GM12878 (cell line): ENCODE data around the gene RBPJ. TPM values are rescaled to one million over a fixed set of nuclear protein-coding genes. Genes with fewer than 3 reads are reported as not detected.

Experiments used
- ATAC-seq: fragments of 200-7000 bp; cut with Tn5 transposase; 3 replicates; pipeline ENCODE4 v1.9.1; 2020; ENCODE audit warnings: mild to moderate bottlenecking, moderate library complexity
- BruUV-seq: library from RNA; stranded (reverse); fragments of 400-500 nt; replicated peaks from 2 replicates; lab custom pipeline; 2021; lab: Mats Ljungman, UMichigan
- CTCF ChIA-PET: fragments of 300-600 bp; sonication (Branson Sonifier 250); formaldehyde crosslinking; extraction: SDS; loops from one replicate; lab custom pipeline; 2021; ENCODE audit warnings: inconsistent platforms; lab: Yijun Ruan, JAX
- POLR2A ChIA-PET: fragments of 350-600 bp; formaldehyde crosslinking; extraction: SDS; loops from one replicate; lab custom pipeline; 2021; ENCODE audit warnings: inconsistent platforms; lab: Charles Lee
- RAD21 ChIA-PET: fragments of 300-600 bp; sonication (Branson Sonifier 250); formaldehyde crosslinking; loops from one replicate; lab custom pipeline; 2023; ENCODE audit warnings: antibody characterized with exemption; ENCODE audit not compliant: unreplicated experiment; lab: Charles Lee
- SMC1A ChIA-PET: fragments of 300-600 bp; sonication (Branson Sonifier 250); formaldehyde crosslinking; loops from one replicate; lab custom pipeline; 2023; ENCODE audit not compliant: unreplicated experiment, uncharacterized antibody; lab: Charles Lee
- DNase-seq: peaks from one replicate; pipeline ENCODE4 v3.0.0-alpha.2; 2011; ENCODE audit warnings: low read depth, low spot score
- FAIRE-seq: peaks from 3 replicates; lab custom pipeline; 2011; peaks lifted over from hg19 to GRCh38; lab: Jason Lieb, UNC
- H2AFZ ChIP-seq: 2 replicates; pipeline ENCODE4 v1.6.0; 2011; ENCODE audit warnings: low read depth, low read length, control low read depth; ENCODE audit not compliant: control insufficient read depth
- H3K27ac ChIP-seq: 2 replicates; pipeline ENCODE4 v1.5.1; 2011; ENCODE audit warnings: control low read depth; ENCODE audit not compliant: control insufficient read depth, insufficient read depth
- H3K27me3 ChIP-seq, 2 experiments: replicated peaks in 1 of 2; 2 replicates each; pipeline versions ENCODE4 v1.6.0 to v1.6.1; 2011; ENCODE audit warnings: low read length in 1 of 2; ENCODE audit not compliant: control insufficient read depth in 2 of 2, insufficient read depth in 2 of 2
- H3K36me3 ChIP-seq, 2 experiments: 2 replicates each; pipeline ENCODE4 v1.5.1; 2011; ENCODE audit warnings: low read length in 1 of 2; ENCODE audit not compliant: control insufficient read depth in 2 of 2, insufficient read depth in 2 of 2
- H3K4me1 ChIP-seq: 2 replicates; pipeline ENCODE4 v1.6.1; 2011; ENCODE audit warnings: mild to moderate bottlenecking, low read length, moderate library complexity, mixed read lengths; ENCODE audit not compliant: control insufficient read depth, insufficient read depth
- H3K4me2 ChIP-seq: 2 replicates; pipeline ENCODE4 v1.6.0; 2011; ENCODE audit warnings: control low read depth; ENCODE audit not compliant: control insufficient read depth, insufficient read depth
- H3K4me3 ChIP-seq: fragments of 200-600 bp; sonication (generic); 2 replicates; pipeline ENCODE4 v1.5.1; 2016
- H3K79me2 ChIP-seq: 2 replicates; pipeline ENCODE4 v1.6.0; 2011; ENCODE audit warnings: low read length; ENCODE audit not compliant: control insufficient read depth, insufficient read depth
- H3K9ac ChIP-seq: 2 replicates; pipeline ENCODE4 v1.8.0; 2011; ENCODE audit warnings: low read length, control low read depth, mixed read lengths; ENCODE audit not compliant: control insufficient read depth, insufficient read depth
- H3K9me3 ChIP-seq: replicated peaks from 3 replicates; pipeline ENCODE4 v1.5.1; 2011; ENCODE audit warnings: mild to moderate bottlenecking, low read length; ENCODE audit not compliant: control insufficient read depth, insufficient read depth
- H4K20me1 ChIP-seq: 2 replicates; pipeline ENCODE4 v1.6.0; 2011; ENCODE audit not compliant: control insufficient read depth, insufficient read depth
- BHLHE40 ChIP-seq, 2 experiments: fragments of 450-650 bp in 1 of 2; IDR thresholded peaks; 2 replicates each; pipeline ENCODE4 v1.6.1; 2011 to 2017; ENCODE audit warnings: low read depth in 2 of 2, borderline replicate concordance in 1 of 2, improper control_type of control experiment in 1 of 2, low read length in 1 of 2, mild to moderate bottlenecking in 1 of 2
- CBX3 ChIP-seq: fragments of 200-600 bp; sonication (generic); IDR thresholded peaks from 2 replicates; pipeline ENCODE4 v1.6.1; 2016; ENCODE audit warnings: low read depth, borderline replicate concordance
- CEBPB ChIP-seq, 2 experiments: fragments of 150-350 bp in 1 of 2; IDR thresholded peaks; 2 replicates each; pipeline ENCODE4 v1.6.1; 2012 to 2014; ENCODE audit warnings: low read depth in 2 of 2, low read length in 2 of 2, borderline replicate concordance in 1 of 2, inconsistent platforms in 1 of 2
- CUX1 ChIP-seq: IDR thresholded peaks from 2 replicates; pipeline ENCODE4 v1.6.1; 2012; ENCODE audit warnings: improper control_type of control experiment, low read depth, low read length; ENCODE audit not compliant: insufficient replicate concordance
- DPF2 ChIP-seq: fragments of 450-650 bp; IDR thresholded peaks from 2 replicates; pipeline ENCODE4 v1.6.1; 2017; ENCODE audit warnings: mild to moderate bottlenecking
- FOXK2 ChIP-seq: fragments of 450-650 bp; IDR thresholded peaks from 2 replicates; pipeline ENCODE4 v1.6.1; 2017; ENCODE audit warnings: mild to moderate bottlenecking, moderate library complexity
- MTA3 ChIP-seq: IDR thresholded peaks from 2 replicates; pipeline ENCODE4 v1.6.1; 2012; ENCODE audit warnings: low read length, inconsistent platforms, borderline replicate concordance
- NKRF ChIP-seq: fragments of 450-650 bp; conservative IDR thresholded peaks from 2 replicates; pipeline ENCODE4 v1.6.1; 2017; ENCODE audit warnings: mild to moderate bottlenecking, moderate library complexity
- POLR2AphosphoS2 ChIP-seq: IDR thresholded peaks from 2 replicates; pipeline ENCODE4 v1.6.1; 2011; ENCODE audit warnings: low read depth, mild to moderate bottlenecking, low read length, improper control_type of control experiment, moderate library complexity
- RAD51 ChIP-seq: fragments of 450-650 bp; IDR thresholded peaks from 2 replicates; pipeline ENCODE4 v1.6.1; 2016; ENCODE audit warnings: moderate library complexity, mild to moderate bottlenecking, inconsistent platforms
- SMAD5 ChIP-seq: IDR thresholded peaks from 2 replicates; pipeline ENCODE4 v1.6.1; 2016; ENCODE audit warnings: antibody characterized with exemption, low read depth
- STAT1 ChIP-seq: fragments of 450-650 bp; conservative IDR thresholded peaks from 2 replicates; pipeline ENCODE4 v1.6.1; 2014; ENCODE audit warnings: antibody characterized with exemption, mild to moderate bottlenecking
- WRNIP1 ChIP-seq: IDR thresholded peaks from 2 replicates; pipeline ENCODE4 v1.6.1; 2011; ENCODE audit warnings: low read depth, low read length, improper control_type of control experiment, borderline replicate concordance
- WGBS: methylation state at CpG from one replicate; pipeline ENCODE4 v1.1.6; 2016; ENCODE audit warnings: low lambda C conversion rate; ENCODE audit not compliant: insufficient replicate concordance, insufficient coverage; ENCODE audit errors: missing lambda C conversion rate; 5-methylcytosine and 5-hydroxymethylcytosine counted together
- in situ Hi-C: fragments of 300-500 bp; cut with MboI; formaldehyde crosslinking; loops from 9 replicates; pipeline ENCODE4 v1.14.3; 2018; ENCODE audit warnings: mixed read lengths
- intact Hi-C: fragments of 100-400 bp; cut with micrococcal nuclease; formaldehyde crosslinking; loops from one replicate; pipeline ENCODE4 v1.14.2; 2022; ENCODE audit not compliant: unreplicated experiment
- polyA plus RNA-seq, 11 experiments: library from polyadenylated mRNA; depleted of rRNA in 4 of 11; unstranded in 6 of 11; stranded (reverse) in 5 of 11; fragments of >200 nt; fragmentation: Nextera tagmentation in 4 of 11; fragmentation: Illumina TruSeq in 1 of 11; extraction: Ambion mirVana in 4 of 11; extraction: Trizol in 1 of 11; gene quantifications; 1 replicate in 1 of 11; 2 replicates in 10 of 11; pipeline versions ENCODE4 v1.2.1 to v1.2.3, GENCODE V29; 2011 to 2016; ENCODE audit warnings: inconsistent platforms in 2 of 11, missing spikeins in 2 of 11, low read depth in 1 of 11
- total RNA-seq, 4 experiments: library from RNA; depleted of rRNA in 3 of 4; stranded (reverse); fragments of >200 nt in 3 of 4; fragmentation: Illumina TruSeq in 1 of 4; extraction: Trizol in 1 of 4; gene quantifications; 2 replicates each; pipeline versions ENCODE4 v1.2.1 to v1.2.3, GENCODE V29; 2013 to 2021
- TF ChIP-seq, protein P1 (sequence below): IDR thresholded peaks from 2 replicates; pipeline ENCODE4 v1.6.1; 2012; ENCODE audit warnings: mild to moderate bottlenecking, low read depth, low read length

The RBPJ gene
- total and polyA plus RNA-seq, 10 of the 15 experiments (the other 5 are each of a cell fraction or from before 2014, with no cell fraction given) = 24.5 to 87.6 (median 41.6) TPM

DNA sequence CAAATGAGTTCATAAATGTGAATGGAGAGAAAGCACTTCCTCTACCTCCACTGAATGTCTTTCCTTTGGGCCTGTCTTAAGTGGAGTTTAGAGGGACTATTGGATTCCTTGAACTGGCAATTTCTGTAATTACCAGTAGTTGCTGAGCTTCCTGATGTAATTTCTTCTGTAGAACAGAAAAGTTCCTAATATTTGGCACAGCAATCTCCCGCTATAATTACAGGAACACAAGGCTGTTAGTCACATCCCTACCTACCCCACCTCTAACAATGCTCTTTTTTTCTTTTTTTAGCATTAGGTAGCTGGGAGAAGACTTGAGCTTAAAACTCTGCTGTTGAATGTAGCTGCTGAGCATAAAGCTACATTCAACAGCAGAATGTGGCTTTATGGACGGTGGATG is 24.8 kb upstream of the RBPJ start:
- Histone ChIP-seq H2AFZ (no peak overlapping the region), H4K20me1 (no peaks in the 10 kb centered on the region), H3K36me3 (no peaks in the 10 kb centered on the region), H3K27ac (no peak overlapping the region), H3K4me1 (peaks cover 7% of the 10 kb centered on the region; the same call in 1 of the 2 replicates), H3K9ac (no peak overlapping the region), H3K4me3 (no peak overlapping the region), H3K9me3 (no peaks in the 10 kb centered on the region; the same call in 2 of the 3 replicates), H3K4me2 (no peak overlapping the region), H3K27me3 (no peaks in the 10 kb centered on the region), H3K79me2 (no peaks in the 10 kb centered on the region)
- ATAC-seq = no peak
- DNase-seq = no peak
- SMC1A ChIA-PET = interaction anchor here (1.1 to 1.4 kb wide), 2 partner anchors 23 kb away, joined by 3 to 4 read pairs; no protein-coding TSS in a partner anchor
- intact Hi-C loops (no loop called here), in situ Hi-C loops (no loop called here)
- RAD21 ChIA-PET = no interaction called here
- WGBS = 100% methylated on average over 2 of the region's 2 CpGs
- CTCF ChIA-PET = interaction anchor here (1.3 kb wide), 1 partner anchor 11 kb away, joined by 3 read pairs; no protein-coding TSS in a partner anchor
- no peak for FAIRE-seq
- POLR2A ChIA-PET = interaction anchor here (0.5 kb wide), 1 partner anchor 611 kb away, joined by 3 read pairs; no protein-coding TSS in a partner anchor
- BruUV-seq = no TSS peak
- no peak for TF ChIP-seq DPF2
- no peak for TF ChIP-seq FOXK2
- no peak for TF ChIP-seq RAD51
- TF ChIP-seq POLR2AphosphoS2 = no peak
- TF ChIP-seq BHLHE40 (IDR thresholded peaks at IDR 0.05; ENCODE audit: borderline replicate concordance in 1 of 2, low read depth in 2 of 2, low read length in 1 of 2) = no peak
- TF ChIP-seq CEBPB (IDR thresholded peaks at IDR 0.05; ENCODE audit: borderline replicate concordance in 1 of 2, low read depth in 2 of 2, low read length in 2 of 2) = no peak
- TF ChIP-seq CUX1 = no peak
- TF ChIP-seq STAT1 = no peak
- TF ChIP-seq MTA3 = no peak
- TF ChIP-seq NKRF = no peak
- TF ChIP-seq WRNIP1 = no peak
- no peak for TF ChIP-seq SMAD5
- TF ChIP-seq, protein P1, sequence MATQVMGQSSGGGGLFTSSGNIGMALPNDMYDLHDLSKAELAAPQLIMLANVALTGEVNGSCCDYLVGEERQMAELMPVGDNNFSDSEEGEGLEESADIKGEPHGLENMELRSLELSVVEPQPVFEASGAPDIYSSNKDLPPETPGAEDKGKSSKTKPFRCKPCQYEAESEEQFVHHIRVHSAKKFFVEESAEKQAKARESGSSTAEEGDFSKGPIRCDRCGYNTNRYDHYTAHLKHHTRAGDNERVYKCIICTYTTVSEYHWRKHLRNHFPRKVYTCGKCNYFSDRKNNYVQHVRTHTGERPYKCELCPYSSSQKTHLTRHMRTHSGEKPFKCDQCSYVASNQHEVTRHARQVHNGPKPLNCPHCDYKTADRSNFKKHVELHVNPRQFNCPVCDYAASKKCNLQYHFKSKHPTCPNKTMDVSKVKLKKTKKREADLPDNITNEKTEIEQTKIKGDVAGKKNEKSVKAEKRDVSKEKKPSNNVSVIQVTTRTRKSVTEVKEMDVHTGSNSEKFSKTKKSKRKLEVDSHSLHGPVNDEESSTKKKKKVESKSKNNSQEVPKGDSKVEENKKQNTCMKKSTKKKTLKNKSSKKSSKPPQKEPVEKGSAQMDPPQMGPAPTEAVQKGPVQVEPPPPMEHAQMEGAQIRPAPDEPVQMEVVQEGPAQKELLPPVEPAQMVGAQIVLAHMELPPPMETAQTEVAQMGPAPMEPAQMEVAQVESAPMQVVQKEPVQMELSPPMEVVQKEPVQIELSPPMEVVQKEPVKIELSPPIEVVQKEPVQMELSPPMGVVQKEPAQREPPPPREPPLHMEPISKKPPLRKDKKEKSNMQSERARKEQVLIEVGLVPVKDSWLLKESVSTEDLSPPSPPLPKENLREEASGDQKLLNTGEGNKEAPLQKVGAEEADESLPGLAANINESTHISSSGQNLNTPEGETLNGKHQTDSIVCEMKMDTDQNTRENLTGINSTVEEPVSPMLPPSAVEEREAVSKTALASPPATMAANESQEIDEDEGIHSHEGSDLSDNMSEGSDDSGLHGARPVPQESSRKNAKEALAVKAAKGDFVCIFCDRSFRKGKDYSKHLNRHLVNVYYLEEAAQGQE = no peak
- TF ChIP-seq CBX3 = no peak
